PC-3 (cell line): ENCODE results near the gene PAPOLG.

Experiments
- EZH2 ChIP-seq: fragments of 300-600 bp; sonication (generic); IDR thresholded peaks from one replicate; pipeline ENCODE4 v1.6.1; 2017; ENCODE audit warnings: antibody characterized with exemption, mild to moderate bottlenecking, low read length; ENCODE audit not compliant: unreplicated experiment
- EZH2phosphoT487 ChIP-seq: fragments of 300-600 bp; sonication (generic); IDR thresholded peaks from 2 replicates; pipeline ENCODE4 v1.6.1; 2018; ENCODE audit warnings: mild to moderate bottlenecking, antibody characterized with exemption, low read length, borderline replicate concordance
- TF ChIP-seq, protein P1 (sequence below): fragments of 300-600 bp; sonication (generic); conservative IDR thresholded peaks from 2 replicates; pipeline ENCODE4 v1.5.1; 2017; ENCODE audit warnings: antibody characterized with exemption, low read depth, mild to moderate bottlenecking, low read length

GRCh38 chr2:60779426-60779825, 23.4 kb downstream of the PAPOLG start:
- TF ChIP-seq, protein P1, sequence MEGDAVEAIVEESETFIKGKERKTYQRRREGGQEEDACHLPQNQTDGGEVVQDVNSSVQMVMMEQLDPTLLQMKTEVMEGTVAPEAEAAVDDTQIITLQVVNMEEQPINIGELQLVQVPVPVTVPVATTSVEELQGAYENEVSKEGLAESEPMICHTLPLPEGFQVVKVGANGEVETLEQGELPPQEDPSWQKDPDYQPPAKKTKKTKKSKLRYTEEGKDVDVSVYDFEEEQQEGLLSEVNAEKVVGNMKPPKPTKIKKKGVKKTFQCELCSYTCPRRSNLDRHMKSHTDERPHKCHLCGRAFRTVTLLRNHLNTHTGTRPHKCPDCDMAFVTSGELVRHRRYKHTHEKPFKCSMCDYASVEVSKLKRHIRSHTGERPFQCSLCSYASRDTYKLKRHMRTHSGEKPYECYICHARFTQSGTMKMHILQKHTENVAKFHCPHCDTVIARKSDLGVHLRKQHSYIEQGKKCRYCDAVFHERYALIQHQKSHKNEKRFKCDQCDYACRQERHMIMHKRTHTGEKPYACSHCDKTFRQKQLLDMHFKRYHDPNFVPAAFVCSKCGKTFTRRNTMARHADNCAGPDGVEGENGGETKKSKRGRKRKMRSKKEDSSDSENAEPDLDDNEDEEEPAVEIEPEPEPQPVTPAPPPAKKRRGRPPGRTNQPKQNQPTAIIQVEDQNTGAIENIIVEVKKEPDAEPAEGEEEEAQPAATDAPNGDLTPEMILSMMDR = no peak
- TF ChIP-seq EZH2phosphoT487 (no peak), EZH2 (no peak)
